HG03439 (cell line): ENCODE measurements around the gene RIMKLA.

Experiments used
- ATAC-seq: cut with Tn5 transposase; IDR thresholded peaks from one replicate; pipeline ENCODE4 v1.9.1; 2021; ENCODE audit warnings: mild to moderate bottlenecking, moderate library complexity; ENCODE audit not compliant: unreplicated experiment

Gene RIMKLA

GRCh38 chr1:42370876-42371549 lies 9.6 kb upstream of the RIMKLA start:
- ATAC-seq = no peak

- no peak for ATAC-seq
These were observed 7.8 kb upstream of the RIMKLA start for GRCh38 chr1:42372796-42373195.

GRCh38 chr1:42379794-42380585 lies 602 bp upstream of the RIMKLA start:
- peak; percentile 34 for ATAC-seq

GRCh38 chr1:42381280-42381673 lies 685 bp downstream of the RIMKLA start:
- ATAC-seq = no peak

- ATAC-seq = no peak
These were observed 4.7 kb downstream of the RIMKLA start for GRCh38 chr1:42385283-42385682.

- no peak for ATAC-seq
These were observed 5.5 kb downstream of the RIMKLA start for GRCh38 chr1:42386051-42386450.

GRCh38 chr1:42392255-42392654 lies 11.7 kb downstream of the RIMKLA start:
- ATAC-seq = no peak

GRCh38 chr1:42392967-42393848 lies 12.6 kb downstream of the RIMKLA start:
- no peak for ATAC-seq

GRCh38 chr1:42399315-42400100 lies 18.9 kb downstream of the RIMKLA start:
- no peak for ATAC-seq

GRCh38 chr1:42403880-42404400 lies 23.3 kb downstream of the RIMKLA start:
- no peak for ATAC-seq

GRCh38 chr1:42414551-42415496 lies 34.2 kb downstream of the RIMKLA start:
- ATAC-seq = no peak

- ATAC-seq = no peak
These were observed 36.6 kb downstream of the RIMKLA start for GRCh38 chr1:42417166-42417565.

- no peak for ATAC-seq
These were observed 37.9 kb downstream of the RIMKLA start for GRCh38 chr1:42418516-42418915.

GRCh38 chr1:42419126-42419821 lies 38.7 kb downstream of the RIMKLA start:
- no peak for ATAC-seq

- ATAC-seq = no peak
These were observed 39.5 kb downstream of the RIMKLA start for GRCh38 chr1:42420121-42420520.

- no peak for ATAC-seq
These were observed 40.5 kb downstream of the RIMKLA start for GRCh38 chr1:42420911-42421585.

- ATAC-seq = no peak
These were observed 42.1 kb downstream of the RIMKLA start for GRCh38 chr1:42422737-42423136.

- ATAC-seq = no peak
These were observed 43.1 kb downstream of the RIMKLA start for GRCh38 chr1:42423681-42424080.
